Stimulated activated naive CD8-positive, alpha-beta T cell treated with anti-CD3 and anti-CD28 coated beads, Interleukin-15, Interleukin-2, amounts not matched to agents 100 U/mL and 50 U/mL, for 24 hours (primary cell): Measurements from ENCODE around the gene FAM118B.

Experiments used
- ATAC-seq: fragments of 150-1000 bp; cut with Tn5 transposase; one replicate; pipeline ENCODE4 v1.10.0; 2021
- DNase-seq: peaks from one replicate; pipeline ENCODE4 v3.0.0; 2021

FAM118B gene

GRCh38 chr11:126186708-126187529 lies 24.7 kb upstream of the FAM118B start:
- no peak for DNase-seq
- ATAC-seq: no peak

GRCh38 chr11:126188332-126189108 lies 23.1 kb upstream of the FAM118B start:
- DNase-seq (no peak), ATAC-seq (no peak)

- ATAC-seq (no peak), DNase-seq (no peak)
Measured at GRCh38 chr11:126189109-126189929, 22.3 kb upstream of the FAM118B start.

- ATAC-seq (no peak), DNase-seq (no peak)
Measured at GRCh38 chr11:126190792-126191191, 20.8 kb upstream of the FAM118B start.

- no peak for DNase-seq
- ATAC-seq: no peak
Measured at GRCh38 chr11:126191379-126192073, 20.1 kb upstream of the FAM118B start.

- DNase-seq (no peak), ATAC-seq (no peak)
Measured at GRCh38 chr11:126192361-126192760, 19.2 kb upstream of the FAM118B start.

GRCh38 chr11:126193038-126193478 lies 18.5 kb upstream of the FAM118B start:
- no peak for DNase-seq
- no peak for ATAC-seq

GRCh38 chr11:126194121-126194543 lies 17.4 kb upstream of the FAM118B start:
- DNase-seq (peak; percentile 40), ATAC-seq (no peak)

- no peak for ATAC-seq
- no peak for DNase-seq
Measured at GRCh38 chr11:126195119-126195518, 16.5 kb upstream of the FAM118B start.

- DNase-seq (no peak), ATAC-seq (no peak)
Measured at GRCh38 chr11:126197277-126197939, 14.2 kb upstream of the FAM118B start.

- no peak for DNase-seq
- no peak for ATAC-seq
Measured at GRCh38 chr11:126198648-126199047, 12.9 kb upstream of the FAM118B start.

GRCh38 chr11:126202646-126203359 lies 8.8 kb upstream of the FAM118B start:
- no peak for ATAC-seq
- no peak for DNase-seq

- no peak for ATAC-seq
- no peak for DNase-seq
Measured at GRCh38 chr11:126205359-126205758, 6.2 kb upstream of the FAM118B start.

- ATAC-seq: no peak
- DNase-seq: no peak
Measured at GRCh38 chr11:126207896-126208295, 3.7 kb upstream of the FAM118B start.

GRCh38 chr11:126210871-126211235 lies 729 bp upstream of the FAM118B start:
- ATAC-seq: no peak
- no peak for DNase-seq

GRCh38 chr11:126212089-126212660 lies 593 bp downstream of the FAM118B start:
- DNase-seq (no peak), ATAC-seq (no peak)

GRCh38 chr11:126214441-126214840 lies 2.9 kb downstream of the FAM118B start:
- ATAC-seq (no peak), DNase-seq (no peak)

GRCh38 chr11:126214841-126215240 lies 3.3 kb downstream of the FAM118B start:
- DNase-seq: no peak
- no peak for ATAC-seq

GRCh38 chr11:126216526-126217305 lies 5.1 kb downstream of the FAM118B start:
- DNase-seq (no peak), ATAC-seq (no peak)

GRCh38 chr11:126217491-126217890 lies 5.9 kb downstream of the FAM118B start:
- no peak for DNase-seq
- no peak for ATAC-seq
